ENCODE measurements around the gene POLR2H.

DNA sequence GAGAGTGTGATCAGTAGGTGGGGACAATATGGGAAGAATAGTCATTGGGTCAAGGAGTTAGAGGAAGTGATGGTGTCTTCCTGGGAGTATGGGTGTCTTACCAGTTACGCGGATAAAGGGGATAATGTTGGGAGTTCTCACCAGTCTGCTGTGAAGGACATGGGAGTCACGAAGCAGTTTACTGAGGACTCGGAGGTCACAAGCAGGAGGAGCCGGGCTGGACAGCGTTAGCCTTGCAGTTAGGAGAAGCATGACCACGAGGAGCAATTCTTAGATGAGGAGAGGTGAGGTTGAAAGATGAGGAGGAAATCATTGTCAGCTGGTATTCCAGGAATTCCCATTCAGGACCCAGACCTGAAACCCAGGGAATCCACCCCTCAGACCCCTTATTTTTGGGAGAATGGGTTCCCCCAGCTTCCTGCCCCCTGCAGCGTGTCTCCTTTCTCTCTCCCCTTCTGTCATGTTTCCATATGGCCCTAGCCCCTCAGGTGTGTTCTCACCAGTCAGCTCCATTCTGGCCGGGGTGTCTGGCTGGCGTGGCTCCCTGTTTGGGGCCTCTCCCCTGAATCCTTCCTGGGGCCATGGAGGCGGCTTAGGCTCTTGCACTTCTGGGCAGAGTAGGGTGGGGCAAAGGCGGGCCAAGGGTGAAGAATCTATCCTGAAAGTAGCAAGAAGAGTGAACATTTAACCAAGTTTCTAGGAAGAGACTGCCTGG, 14.4 kb downstream of the POLR2H start:
- TF ChIP-seq CTCF (optimal IDR thresholded peaks at IDR 0.05 in 1 of 3, IDR thresholded peaks at IDR 0.05 in 1 of 3, conservative IDR thresholded peaks at IDR 0.05 in 1 of 3; ENCODE audit: extremely low read depth in 1 of 3, insufficient read depth in 2 of 3, low read length in 3 of 3) (no peak), EZH2 (IDR thresholded peaks at IDR 0.05; ENCODE audit: low read length) (no peak)
